AG04450 (cell line): ENCODE measurements around the gene COMP. TPM values are rescaled to one million over a fixed set of nuclear protein-coding genes. Genes with fewer than 3 reads are reported as not detected.
"Not testable (repeated sequence)": the region's sequence is repeated elsewhere in the genome, so short reads cannot be mapped to it uniquely, and the experiment has no call there.

Source experiments
- CTCF ChIA-PET: fragments of 300-600, 350-600 bp; formaldehyde crosslinking; extraction: SDS; loops from one replicate; lab custom pipeline; 2022; ENCODE audit warnings: antibody characterized with exemption, inconsistent platforms; lab: Charles Lee
- POLR2A ChIA-PET: fragments of 350-600 bp; formaldehyde crosslinking; extraction: SDS; loops from one replicate; lab custom pipeline; 2021; ENCODE audit warnings: antibody characterized with exemption, inconsistent platforms; lab: Yijun Ruan, JAX
- DNase-seq: peaks from one replicate; pipeline ENCODE4 v3.0.0-alpha.2; 2011; ENCODE audit warnings: low read depth, low spot score
- H3K27ac ChIP-seq: one replicate; pipeline ENCODE4 v1.5.1; 2012; ENCODE audit warnings: low read depth, low read length, control low read depth
- H3K27me3 ChIP-seq: one replicate; pipeline ENCODE4 v1.6.0; 2012; ENCODE audit warnings: low read length; ENCODE audit not compliant: control insufficient read depth, insufficient read depth
- H3K4me3 ChIP-seq: 2 replicates; pipeline ENCODE4 v1.5.1; 2011; ENCODE audit warnings: mild to moderate bottlenecking, low read depth, low read length, control low read depth
- H3K9me3 ChIP-seq: 2 replicates; pipeline ENCODE4 v1.5.1; 2012; ENCODE audit warnings: low read length; ENCODE audit not compliant: control insufficient read depth, insufficient read depth
- polyA plus RNA-seq: library from polyadenylated mRNA; depleted of rRNA; stranded (reverse); fragments of >200 nt; gene quantifications from 2 replicates; pipeline ENCODE4 v1.2.3, GENCODE V29; 2011; rRNA removed
- TF ChIP-seq, protein P1 (sequence below): IDR thresholded peaks from 2 replicates; pipeline ENCODE4 v1.5.1; 2011; ENCODE audit warnings: low read depth, low read length, control low read depth, inconsistent platforms

Gene COMP
- polyA plus RNA-seq, 1 experiment = 0.09 TPM

DNA sequence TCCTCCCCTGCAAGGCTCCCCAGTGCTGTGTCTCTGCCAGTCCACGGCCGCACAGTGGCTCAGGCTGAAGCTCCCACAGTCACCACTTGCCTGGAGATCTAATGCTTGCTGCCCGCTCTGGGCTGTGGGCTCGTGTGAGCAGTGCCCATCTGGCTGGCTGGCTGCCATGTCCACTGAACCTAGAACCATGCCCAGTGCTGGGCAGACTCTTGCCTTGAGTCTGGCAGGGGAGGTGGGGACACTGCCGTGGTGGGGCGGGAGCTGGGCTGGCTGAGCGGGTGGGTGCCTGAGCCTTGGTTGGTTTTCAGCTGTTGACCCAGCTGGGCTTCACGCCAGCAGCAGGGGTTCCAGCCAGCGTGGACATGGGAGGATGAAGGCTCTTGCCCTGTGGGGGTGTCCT, 55.4 kb downstream of the COMP start:
- DNase-seq = no peak
- POLR2A ChIA-PET = no interaction called here
- H3K4me3 ChIP-seq = no peak overlapping the region
- TF ChIP-seq, protein P1, sequence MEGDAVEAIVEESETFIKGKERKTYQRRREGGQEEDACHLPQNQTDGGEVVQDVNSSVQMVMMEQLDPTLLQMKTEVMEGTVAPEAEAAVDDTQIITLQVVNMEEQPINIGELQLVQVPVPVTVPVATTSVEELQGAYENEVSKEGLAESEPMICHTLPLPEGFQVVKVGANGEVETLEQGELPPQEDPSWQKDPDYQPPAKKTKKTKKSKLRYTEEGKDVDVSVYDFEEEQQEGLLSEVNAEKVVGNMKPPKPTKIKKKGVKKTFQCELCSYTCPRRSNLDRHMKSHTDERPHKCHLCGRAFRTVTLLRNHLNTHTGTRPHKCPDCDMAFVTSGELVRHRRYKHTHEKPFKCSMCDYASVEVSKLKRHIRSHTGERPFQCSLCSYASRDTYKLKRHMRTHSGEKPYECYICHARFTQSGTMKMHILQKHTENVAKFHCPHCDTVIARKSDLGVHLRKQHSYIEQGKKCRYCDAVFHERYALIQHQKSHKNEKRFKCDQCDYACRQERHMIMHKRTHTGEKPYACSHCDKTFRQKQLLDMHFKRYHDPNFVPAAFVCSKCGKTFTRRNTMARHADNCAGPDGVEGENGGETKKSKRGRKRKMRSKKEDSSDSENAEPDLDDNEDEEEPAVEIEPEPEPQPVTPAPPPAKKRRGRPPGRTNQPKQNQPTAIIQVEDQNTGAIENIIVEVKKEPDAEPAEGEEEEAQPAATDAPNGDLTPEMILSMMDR = no peak
- no peak overlapping the region for H3K27ac ChIP-seq
- H3K9me3 ChIP-seq = no peaks in the 10 kb centered on the region; the same call in 1 of the 2 replicates
- CTCF ChIA-PET = no interaction called here
- no peaks in the 10 kb centered on the region for H3K27me3 ChIP-seq

DNA sequence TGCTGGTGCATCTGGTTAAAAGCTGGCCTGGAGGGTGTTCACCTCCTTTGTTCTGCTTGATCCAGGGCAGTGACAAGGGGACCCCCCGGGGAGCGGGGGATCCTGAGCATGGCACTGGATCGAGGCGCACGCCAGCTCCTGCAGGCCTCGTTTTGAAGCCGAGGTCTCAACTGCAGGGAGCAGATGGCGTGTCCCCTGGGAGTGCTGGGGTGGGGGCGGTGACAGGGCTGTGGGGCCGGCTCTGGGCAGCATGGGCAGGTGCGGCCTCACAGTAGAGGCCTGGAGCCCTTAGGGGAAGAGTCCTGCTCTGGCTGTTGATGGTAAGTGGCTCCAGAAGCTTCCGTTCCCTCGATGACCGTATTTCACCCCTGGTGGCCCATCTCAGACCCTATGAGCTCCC, 55.8 kb downstream of the COMP start:
- ChIA-PET POLR2A (no interaction called here), CTCF (no interaction called here)
- Histone ChIP-seq H3K27ac (no peak overlapping the region), H3K27me3 (no peaks in the 10 kb centered on the region), H3K9me3 (no peaks in the 10 kb centered on the region; the same call in 1 of the 2 replicates), H3K4me3 (no peak overlapping the region)
- TF ChIP-seq, protein P1 = no peak
- no peak for DNase-seq

DNA sequence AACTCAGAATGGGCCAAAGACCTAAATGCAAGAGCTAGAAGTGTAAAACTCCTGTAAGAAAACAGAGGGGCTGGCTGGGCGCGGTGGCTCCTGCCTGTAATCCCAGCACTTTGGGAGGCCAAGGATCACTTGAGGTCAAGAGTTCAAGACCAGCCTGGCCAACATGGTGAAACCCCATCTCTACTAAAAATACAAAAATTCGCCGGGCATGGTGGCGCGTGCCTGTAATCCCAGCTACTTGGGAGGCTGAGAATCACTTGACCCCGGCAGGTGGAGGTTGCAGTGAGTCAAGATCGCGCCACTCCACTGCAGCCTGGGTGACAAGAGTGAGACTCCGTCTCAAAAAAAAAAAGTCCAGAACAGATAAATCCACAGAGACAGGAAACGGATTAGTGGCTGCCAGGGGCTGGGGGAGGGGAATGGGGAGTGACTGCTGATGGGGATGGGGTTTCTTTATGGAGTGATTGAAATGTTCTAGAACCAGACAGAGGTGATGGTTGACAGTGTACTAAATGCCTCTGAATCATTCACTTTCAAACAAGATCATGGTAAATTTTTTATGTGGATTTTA, 57.3 kb downstream of the COMP start:
- POLR2A ChIA-PET = interaction anchor here (1.0 to 1.2 kb wide), 3 partner anchors 48 to 98 kb away, joined by 3 to 5 read pairs (median 3); partner anchors contain the start of gene UPF1
- H3K27ac ChIP-seq = peak overlapping the region; percentile 65
- CTCF ChIA-PET = interaction anchor here (0.6 to 1.0 kb wide), 5 partner anchors 27 to 357 kb away, joined by 3 to 13 read pairs (median 5); no protein-coding TSS in a partner anchor
- H3K4me3 ChIP-seq, H3K9me3 ChIP-seq, DNase-seq, H3K27me3 ChIP-seq: not testable (repeated sequence)

DNA sequence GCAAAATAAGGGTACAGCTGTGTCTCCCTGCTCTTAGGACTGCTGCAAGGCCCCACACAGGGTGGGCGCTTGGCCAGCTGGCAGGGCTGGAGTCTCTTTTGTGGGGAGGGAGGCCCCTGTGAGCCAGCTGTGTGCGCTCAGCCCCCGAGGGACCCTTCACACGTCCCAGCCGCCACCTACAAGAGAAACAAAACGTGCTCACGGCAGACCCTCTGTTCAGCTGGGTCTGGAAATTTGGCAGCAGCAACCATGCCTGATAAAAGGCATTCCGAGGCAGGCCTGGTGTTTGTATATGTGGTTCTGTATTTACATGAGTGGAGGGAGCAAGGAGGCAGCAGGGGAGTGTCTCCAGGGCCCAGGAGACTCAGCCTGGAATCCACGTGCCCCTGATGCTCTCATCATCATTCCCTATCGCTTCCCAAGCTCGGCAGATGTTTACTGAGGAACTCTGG, 57.9 kb downstream of the COMP start:
- POLR2A ChIA-PET = interaction anchor here (1.0 to 1.2 kb wide), 3 partner anchors 47 to 98 kb away, joined by 3 to 5 read pairs (median 3); partner anchors contain the start of gene UPF1

More for the DNA sequence above, 57.9 kb downstream of the COMP start:
- no peaks in the 10 kb centered on the region; the same call in 1 of the 2 replicates for H3K9me3 ChIP-seq
- DNase-seq = peak; percentile 85
- peak overlapping the region; percentile 83 for H3K27ac ChIP-seq
- no peak overlapping the region for H3K4me3 ChIP-seq
- CTCF ChIA-PET = interaction anchor here (1.0 to 1.1 kb wide), 2 partner anchors 114 to 145 kb away, joined by 3 to 4 read pairs; partner anchors contain the start of gene REX1BD
- TF ChIP-seq, protein P1 = no peak
- H3K27me3 ChIP-seq = no peaks in the 10 kb centered on the region

Other genes starting within 250 kb of the COMP start
- 123 and 192 TPM in 2 replicates for gene FKBP8, start 247.7 kb downstream of the COMP start, polyA plus RNA-seq
- gene KXD1, start 233.4 kb downstream of the COMP start, polyA plus RNA-seq = 77.3 and 104 TPM in 2 replicates
- gene UBA52, start 219.4 kb downstream of the COMP start, polyA plus RNA-seq = 1,723 and 2,315 TPM in 2 replicates
- gene REX1BD, start 202.5 kb downstream of the COMP start, polyA plus RNA-seq = 17.6 TPM in 2 replicates
- gene CRLF1, start 184.5 kb downstream of the COMP start, polyA plus RNA-seq = 2.6 and 2.9 TPM in 2 replicates
- gene TMEM59L, start 178.4 kb downstream of the COMP start, polyA plus RNA-seq = 0.81 and 1.3 TPM in 2 replicates
- gene KLHL26, start 154.3 kb downstream of the COMP start, polyA plus RNA-seq = 1.2 and 3.8 TPM in 2 replicates
- 1.0 and 1.4 TPM in 2 replicates for gene CRTC1, start 107.6 kb downstream of the COMP start, polyA plus RNA-seq
- gene UPF1, start 40.7 kb upstream of the COMP start, polyA plus RNA-seq = 28.2 and 33.2 TPM in 2 replicates
- gene CERS1, start 104.9 kb upstream of the COMP start, polyA plus RNA-seq = 1.8 and 2.0 TPM in 2 replicates
- gene COPE, start 128.1 kb upstream of the COMP start, polyA plus RNA-seq = 170 and 217 TPM in 2 replicates
- 30.7 and 40.9 TPM in 2 replicates for gene DDX49, start 128.4 kb upstream of the COMP start, polyA plus RNA-seq
- gene HOMER3, start 149.9 kb upstream of the COMP start, polyA plus RNA-seq = 29.0 and 45.3 TPM in 2 replicates
- gene SUGP2, start 242.2 kb upstream of the COMP start, polyA plus RNA-seq = 39.2 and 44.2 TPM in 2 replicates
- gene ARMC6, start 242.3 kb upstream of the COMP start, polyA plus RNA-seq = 18.9 and 26.4 TPM in 2 replicates